ENCODE measurements around the gene COG2.

DNA sequence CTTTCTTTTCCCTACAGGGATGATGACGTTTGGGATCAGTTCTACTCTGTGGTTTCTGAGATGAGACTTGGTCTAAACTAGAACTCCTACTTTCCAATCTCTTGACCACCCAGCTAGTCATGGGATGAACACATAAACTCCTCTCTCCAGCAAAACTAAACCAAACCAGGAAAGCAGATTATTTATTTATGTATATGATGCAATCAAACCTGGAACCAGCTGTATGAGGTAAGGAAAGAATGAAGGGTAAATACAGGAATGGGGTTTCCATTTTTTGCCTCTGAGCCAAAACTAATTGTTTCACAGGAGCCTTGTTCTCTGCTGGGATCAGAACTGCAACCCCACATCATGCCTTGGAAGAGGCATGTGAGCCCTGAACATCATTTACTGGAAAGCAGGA, 75.0 kb downstream of the COG2 start:
- no peak for TF ChIP-seq CREM (IDR thresholded peaks at IDR 0.05)
- TF ChIP-seq CREM (CRISPR knock-in tag; IDR thresholded peaks at IDR 0.05), result no peak
- TF ChIP-seq, protein P1, sequence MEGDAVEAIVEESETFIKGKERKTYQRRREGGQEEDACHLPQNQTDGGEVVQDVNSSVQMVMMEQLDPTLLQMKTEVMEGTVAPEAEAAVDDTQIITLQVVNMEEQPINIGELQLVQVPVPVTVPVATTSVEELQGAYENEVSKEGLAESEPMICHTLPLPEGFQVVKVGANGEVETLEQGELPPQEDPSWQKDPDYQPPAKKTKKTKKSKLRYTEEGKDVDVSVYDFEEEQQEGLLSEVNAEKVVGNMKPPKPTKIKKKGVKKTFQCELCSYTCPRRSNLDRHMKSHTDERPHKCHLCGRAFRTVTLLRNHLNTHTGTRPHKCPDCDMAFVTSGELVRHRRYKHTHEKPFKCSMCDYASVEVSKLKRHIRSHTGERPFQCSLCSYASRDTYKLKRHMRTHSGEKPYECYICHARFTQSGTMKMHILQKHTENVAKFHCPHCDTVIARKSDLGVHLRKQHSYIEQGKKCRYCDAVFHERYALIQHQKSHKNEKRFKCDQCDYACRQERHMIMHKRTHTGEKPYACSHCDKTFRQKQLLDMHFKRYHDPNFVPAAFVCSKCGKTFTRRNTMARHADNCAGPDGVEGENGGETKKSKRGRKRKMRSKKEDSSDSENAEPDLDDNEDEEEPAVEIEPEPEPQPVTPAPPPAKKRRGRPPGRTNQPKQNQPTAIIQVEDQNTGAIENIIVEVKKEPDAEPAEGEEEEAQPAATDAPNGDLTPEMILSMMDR (CRISPR knock-in tag; IDR thresholded peaks at IDR 0.05), result no peak
- TF ChIP-seq SALL2 (CRISPR knock-in tag; IDR thresholded peaks at IDR 0.05), result no peak
- TF ChIP-seq, protein P2, sequence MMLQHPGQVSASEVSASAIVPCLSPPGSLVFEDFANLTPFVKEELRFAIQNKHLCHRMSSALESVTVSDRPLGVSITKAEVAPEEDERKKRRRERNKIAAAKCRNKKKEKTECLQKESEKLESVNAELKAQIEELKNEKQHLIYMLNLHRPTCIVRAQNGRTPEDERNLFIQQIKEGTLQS (CRISPR knock-in tag; IDR thresholded peaks at IDR 0.05), result no peak
- TF ChIP-seq, protein P3, sequence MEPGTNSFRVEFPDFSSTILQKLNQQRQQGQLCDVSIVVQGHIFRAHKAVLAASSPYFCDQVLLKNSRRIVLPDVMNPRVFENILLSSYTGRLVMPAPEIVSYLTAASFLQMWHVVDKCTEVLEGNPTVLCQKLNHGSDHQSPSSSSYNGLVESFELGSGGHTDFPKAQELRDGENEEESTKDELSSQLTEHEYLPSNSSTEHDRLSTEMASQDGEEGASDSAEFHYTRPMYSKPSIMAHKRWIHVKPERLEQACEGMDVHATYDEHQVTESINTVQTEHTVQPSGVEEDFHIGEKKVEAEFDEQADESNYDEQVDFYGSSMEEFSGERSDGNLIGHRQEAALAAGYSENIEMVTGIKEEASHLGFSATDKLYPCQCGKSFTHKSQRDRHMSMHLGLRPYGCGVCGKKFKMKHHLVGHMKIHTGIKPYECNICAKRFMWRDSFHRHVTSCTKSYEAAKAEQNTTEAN (CRISPR knock-in tag; conservative IDR thresholded peaks at IDR 0.05), result no peak
- TF ChIP-seq ZNF296 (CRISPR knock-in tag; conservative IDR thresholded peaks at IDR 0.05), result no peak
- TF ChIP-seq ZSCAN9 (CRISPR knock-in tag; IDR thresholded peaks at IDR 0.05; ENCODE audit: borderline replicate concordance), result no peak
- TF ChIP-seq, protein P4, sequence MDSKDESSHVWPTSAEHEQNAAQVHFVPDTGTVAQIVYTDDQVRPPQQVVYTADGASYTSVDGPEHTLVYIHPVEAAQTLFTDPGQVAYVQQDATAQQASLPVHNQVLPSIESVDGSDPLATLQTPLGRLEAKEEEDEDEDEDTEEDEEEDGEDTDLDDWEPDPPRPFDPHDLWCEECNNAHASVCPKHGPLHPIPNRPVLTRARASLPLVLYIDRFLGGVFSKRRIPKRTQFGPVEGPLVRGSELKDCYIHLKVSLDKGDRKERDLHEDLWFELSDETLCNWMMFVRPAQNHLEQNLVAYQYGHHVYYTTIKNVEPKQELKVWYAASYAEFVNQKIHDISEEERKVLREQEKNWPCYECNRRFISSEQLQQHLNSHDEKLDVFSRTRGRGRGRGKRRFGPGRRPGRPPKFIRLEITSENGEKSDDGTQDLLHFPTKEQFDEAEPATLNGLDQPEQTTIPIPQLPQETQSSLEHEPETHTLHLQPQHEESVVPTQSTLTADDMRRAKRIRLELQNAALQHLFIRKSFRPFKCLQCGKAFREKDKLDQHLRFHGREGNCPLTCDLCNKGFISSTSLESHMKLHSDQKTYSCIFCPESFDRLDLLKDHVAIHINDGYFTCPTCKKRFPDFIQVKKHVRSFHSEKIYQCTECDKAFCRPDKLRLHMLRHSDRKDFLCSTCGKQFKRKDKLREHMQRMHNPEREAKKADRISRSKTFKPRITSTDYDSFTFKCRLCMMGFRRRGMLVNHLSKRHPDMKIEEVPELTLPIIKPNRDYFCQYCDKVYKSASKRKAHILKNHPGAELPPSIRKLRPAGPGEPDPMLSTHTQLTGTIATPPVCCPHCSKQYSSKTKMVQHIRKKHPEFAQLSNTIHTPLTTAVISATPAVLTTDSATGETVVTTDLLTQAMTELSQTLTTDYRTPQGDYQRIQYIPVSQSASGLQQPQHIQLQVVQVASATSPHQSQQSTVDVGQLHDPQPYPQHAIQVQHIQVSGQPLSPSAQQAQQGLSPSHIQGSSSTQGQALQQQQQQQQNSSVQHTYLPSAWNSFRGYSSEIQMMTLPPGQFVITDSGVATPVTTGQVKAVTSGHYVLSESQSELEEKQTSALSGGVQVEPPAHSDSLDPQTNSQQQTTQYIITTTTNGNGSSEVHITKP (CRISPR knock-in tag; IDR thresholded peaks at IDR 0.05; ENCODE audit: low read depth), result no peak
- TF ChIP-seq, protein P5, sequence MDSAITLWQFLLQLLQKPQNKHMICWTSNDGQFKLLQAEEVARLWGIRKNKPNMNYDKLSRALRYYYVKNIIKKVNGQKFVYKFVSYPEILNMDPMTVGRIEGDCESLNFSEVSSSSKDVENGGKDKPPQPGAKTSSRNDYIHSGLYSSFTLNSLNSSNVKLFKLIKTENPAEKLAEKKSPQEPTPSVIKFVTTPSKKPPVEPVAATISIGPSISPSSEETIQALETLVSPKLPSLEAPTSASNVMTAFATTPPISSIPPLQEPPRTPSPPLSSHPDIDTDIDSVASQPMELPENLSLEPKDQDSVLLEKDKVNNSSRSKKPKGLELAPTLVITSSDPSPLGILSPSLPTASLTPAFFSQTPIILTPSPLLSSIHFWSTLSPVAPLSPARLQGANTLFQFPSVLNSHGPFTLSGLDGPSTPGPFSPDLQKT (CRISPR knock-in tag; IDR thresholded peaks at IDR 0.05; ENCODE audit: borderline replicate concordance), result no peak
- no peak for TF ChIP-seq KDM4B (CRISPR knock-in tag; IDR thresholded peaks at IDR 0.05)
